A204.1 (cell line): ENCODE data around the gene LRRC47.

ENCODE experiments used
- FAIRE-seq: peaks from 2 replicates; lab custom pipeline; 2012; peaks lifted over from hg19 to GRCh38; lab: Jason Lieb, UNC

Gene LRRC47

DNA sequence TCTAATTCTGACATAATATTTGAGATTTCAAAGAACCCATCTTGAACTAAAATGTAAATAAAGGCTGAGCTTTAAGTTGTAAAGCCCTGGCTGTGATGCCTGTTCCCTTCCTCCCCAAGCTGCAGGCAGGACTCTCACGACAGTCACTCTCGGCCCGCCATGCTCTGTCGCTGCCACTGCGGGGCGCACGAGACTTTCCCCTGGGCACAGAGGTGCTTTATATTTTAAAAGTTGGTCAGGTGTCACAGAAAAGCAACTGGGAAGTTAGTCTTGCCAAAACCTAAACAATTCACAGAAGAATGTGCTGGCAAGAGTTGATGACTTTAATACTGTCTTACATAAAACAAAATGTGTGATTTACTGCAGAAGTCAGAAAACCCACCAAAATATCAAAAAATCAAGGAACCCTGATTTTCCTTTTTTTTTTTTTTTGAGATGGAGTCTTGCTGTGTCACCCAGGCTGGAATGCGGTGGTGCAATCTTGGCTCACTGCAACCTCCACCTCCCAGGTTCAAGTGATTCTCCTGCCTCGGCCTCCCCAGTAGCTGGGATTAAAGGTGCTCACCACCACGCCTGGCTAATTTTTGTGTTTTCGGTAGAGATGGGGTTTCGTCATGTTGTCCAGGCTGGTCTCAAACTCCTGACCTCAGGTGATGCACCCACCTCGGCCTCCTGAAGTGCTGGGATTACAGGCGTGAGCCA is 10.7 kb downstream of the LRRC47 start:
- no peak for FAIRE-seq

DNA sequence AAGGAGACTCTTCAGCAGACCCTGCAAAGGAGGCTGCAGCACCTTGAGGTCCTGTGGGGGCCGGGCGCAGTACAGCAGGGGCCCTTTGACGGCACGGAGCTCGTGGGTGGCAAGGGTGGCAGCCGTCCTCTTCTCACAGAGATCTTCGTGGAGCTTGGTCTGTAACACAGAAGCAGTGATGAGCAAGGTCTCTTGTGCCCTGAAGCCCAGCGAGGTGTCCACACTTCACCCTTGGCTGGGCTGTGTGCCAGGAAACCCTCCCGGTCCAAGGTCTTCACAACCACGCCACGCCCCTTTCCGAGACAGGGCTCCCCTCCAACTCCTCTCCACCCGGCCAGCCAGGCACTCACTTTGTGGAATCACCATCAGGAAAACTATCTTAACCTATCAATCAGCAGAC is 11.3 kb downstream of the LRRC47 start:
- FAIRE-seq: no peak

- FAIRE-seq: no peak
These were observed 12.4 kb downstream of the LRRC47 start for GRCh38 chr1:3783651-3784474.

GRCh38 chr1:3780901-3781300 is 15.4 kb downstream of the LRRC47 start:
- no peak for FAIRE-seq

DNA sequence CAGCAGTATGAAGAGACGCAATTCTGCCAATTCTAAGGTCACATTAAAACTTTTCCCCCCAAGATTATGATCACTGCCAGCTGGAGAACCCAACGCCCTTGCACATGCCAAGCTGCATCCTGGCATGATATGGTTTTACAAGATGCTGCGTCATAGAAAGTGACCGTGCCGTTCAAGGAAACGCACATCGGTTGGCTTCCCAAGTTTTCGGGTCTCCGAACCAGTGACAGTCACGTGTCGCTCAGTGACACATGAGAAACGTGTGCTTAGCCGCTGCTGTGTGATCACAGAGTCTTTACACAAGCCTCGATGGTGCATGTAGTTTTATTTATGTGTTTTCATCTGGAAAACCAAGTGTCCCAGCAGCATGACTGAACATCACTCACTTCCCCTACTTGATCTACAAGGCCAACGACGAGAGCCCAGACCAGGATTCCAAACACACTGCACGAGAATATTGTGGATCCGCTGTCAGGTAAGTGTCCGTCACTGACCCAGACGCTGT is 16.3 kb downstream of the LRRC47 start:
- FAIRE-seq: no peak

- FAIRE-seq: no peak
These were observed 16.9 kb downstream of the LRRC47 start for GRCh38 chr1:3779265-3779911.

GRCh38 chr1:3778590-3779264 is 17.6 kb downstream of the LRRC47 start:
- no peak for FAIRE-seq

DNA sequence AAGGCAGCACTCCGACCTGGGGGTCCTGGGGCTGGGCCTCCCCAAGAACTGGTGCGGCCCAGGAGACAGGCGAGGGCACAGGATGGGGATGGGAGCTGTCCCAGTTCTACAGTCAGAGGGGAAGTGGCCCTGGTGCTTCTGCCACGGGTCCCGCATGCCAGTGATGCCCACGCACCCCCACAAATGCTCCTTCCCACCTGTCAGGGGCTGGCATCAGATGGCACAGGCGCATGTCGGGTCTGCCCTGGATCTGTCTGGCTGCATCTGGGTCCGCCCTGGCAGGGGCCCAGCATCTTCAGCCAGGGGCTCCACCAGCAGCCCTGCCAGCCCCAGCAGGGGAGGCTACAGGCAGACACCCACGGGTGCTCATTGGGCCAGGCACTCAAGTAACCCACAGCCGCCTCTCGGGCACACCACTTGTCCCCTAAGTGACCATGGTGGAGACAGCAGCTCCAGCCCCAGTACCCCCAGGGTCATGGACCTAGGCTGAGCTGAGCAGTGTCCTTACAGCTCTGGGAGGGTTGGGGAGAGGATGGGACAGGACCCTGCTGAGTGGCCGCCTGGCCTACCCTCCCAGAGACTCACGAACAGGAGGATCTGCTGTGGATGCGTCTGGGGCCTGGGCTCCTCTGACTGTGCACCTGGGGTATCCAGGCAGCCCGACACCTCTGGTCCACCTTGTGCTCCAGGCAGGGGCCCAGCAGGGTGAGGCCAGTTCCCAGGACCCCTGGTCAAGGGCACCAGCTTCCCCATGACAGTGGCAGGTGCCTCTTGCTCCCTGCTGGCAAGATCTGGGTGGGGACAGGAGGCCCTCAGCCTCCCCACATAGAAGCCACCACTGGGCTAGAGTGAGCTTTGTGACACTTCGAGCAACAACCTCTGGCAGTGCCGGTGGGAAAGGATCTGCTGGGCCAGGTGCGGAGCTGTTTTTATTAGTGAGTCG is 18.4 kb downstream of the LRRC47 start:
- FAIRE-seq: no peak

DNA sequence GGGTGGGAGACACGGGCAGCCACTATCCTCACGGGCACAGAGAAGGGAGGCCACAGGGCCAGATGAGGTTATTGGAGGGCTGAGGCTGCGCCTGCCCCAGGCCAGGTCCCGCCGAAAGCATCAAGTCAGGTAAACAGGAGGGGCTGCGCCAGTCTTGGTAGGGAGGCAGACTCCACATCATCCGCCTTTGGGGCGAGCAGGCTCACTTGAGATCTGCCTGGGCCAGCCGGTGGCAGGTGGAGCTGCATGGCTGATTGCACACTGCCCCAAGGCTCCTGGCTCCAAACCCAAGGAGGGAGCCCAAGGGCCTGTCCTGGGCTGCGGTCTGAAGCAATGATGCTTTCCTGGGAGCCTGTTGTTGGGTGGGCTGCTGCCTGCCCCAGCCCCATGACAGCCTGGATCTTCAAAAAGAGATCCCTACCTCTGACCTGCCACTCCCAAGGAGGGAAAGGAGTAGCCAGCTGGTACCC is 19.2 kb downstream of the LRRC47 start:
- no peak for FAIRE-seq

GRCh38 chr1:3776231-3776961 is 19.9 kb downstream of the LRRC47 start:
- FAIRE-seq: no peak

- no peak for FAIRE-seq
These were observed 20.6 kb downstream of the LRRC47 start for GRCh38 chr1:3775490-3776230.

DNA sequence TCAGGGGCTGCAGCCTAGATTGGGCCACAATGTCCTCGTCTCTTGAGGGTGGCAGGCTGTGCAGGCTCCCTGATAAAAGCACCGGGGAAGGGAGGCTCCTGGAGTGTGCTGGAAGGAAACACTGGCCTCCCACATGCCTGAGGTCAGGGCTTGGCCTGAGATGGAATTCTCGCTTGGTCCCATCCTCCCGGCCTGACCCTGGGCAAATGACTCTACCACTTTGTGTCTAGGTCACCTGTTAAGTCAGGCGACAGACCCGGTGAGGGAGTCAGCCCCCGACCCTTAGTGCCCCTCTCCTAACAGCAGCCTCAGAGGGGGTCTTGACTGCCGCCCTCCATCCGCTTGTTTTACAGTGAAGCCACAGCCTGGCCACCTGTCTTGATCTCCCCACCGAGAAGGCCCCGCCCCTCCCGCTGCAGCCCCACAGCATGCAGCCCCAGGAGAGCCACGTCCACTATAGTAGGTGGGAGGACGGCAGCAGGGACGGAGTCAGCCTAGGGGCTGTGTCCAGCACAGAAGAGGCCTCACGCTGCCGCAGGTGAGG is 21.3 kb downstream of the LRRC47 start:
- no peak for FAIRE-seq

GRCh38 chr1:3774276-3774945 is 21.9 kb downstream of the LRRC47 start:
- no peak for FAIRE-seq

DNA sequence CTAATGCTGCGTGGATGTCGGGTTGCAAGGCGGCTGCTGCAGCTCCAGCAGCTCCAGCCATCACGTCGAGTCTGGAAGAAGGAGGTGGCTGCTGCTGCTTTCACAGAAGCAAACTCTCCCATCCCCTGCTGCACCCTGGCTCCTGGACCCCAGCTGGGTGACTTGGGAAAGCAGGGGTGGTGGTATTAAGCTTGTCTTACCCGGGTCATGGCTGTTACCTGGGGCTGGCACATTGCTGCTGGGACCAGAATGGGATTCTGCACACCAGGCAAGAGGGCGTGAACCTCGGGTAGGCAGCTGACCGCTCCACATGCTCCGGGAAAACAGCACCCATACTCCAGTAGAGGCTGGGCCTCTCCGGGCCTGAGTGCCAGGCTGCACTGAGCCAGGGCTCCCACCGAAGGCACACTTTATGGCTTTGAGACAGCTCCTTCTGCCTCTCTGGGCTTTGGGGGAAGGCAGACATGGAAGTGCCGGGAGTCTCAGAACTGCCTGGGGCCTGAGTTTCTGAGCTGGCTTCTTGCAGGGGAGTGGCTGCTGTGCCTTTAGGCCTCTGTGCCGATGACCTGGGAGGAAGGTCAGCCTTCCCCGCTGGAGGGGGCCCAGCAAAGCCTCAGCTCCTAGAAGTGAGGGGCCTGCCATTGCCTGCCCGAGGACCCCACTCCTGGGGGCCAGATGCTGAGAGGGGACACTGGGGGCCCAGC is 22.6 kb downstream of the LRRC47 start:
- no peak for FAIRE-seq

- no peak for FAIRE-seq
These were observed 23.4 kb downstream of the LRRC47 start, which contains the start of gene SMIM1 for GRCh38 chr1:3772715-3773571. Gene SMIM1, plus strand, starts transcription at chr1:3772749. Its CDS starts 2,625 bp downstream, at chr1:3775374.

DNA sequence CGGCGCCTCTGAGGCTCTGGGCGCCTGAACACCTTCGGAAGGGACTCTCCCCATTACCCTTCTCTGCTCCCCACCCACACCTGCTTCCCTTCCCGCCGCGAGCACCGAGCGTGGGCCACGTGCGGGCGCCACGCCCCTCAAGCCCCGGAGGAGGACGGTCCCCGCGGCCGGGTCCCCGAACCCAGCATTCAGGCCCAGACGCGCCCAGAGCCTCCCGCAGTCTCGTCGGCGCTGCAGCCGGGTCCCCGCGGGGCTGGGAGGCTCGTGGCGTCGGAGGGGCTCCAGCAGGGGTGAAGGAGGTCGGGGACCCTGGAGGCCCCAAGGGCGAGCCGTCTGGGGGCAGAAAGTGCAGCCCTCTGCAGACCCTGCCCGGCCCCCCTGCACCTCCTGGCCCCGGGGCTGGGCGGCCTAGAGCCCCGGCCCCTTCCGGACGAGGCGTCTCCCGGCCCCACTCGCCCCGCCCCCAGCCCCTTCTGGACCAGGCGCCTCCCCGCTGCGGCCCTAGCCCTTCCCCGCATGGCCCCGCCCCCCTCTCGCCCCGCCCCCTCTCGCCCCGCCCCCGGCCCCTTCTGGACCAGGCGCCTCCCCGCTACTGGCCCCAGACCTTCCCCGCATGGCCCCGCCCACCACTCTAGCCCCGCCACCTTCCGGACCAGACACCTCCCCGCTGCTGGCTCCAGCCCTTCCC is 24.1 kb downstream of the LRRC47 start:
- no peak for FAIRE-seq
